SK-N-SH (cell line): ENCODE data around the gene ERAL1. TPM values are rescaled to one million over a fixed set of nuclear protein-coding genes. Genes with fewer than 3 reads are reported as not detected.

ENCODE experiments used
- CTCF ChIA-PET: fragments of 300-600, 350-600 bp; formaldehyde crosslinking; extraction: SDS; loops from one replicate; lab custom pipeline; 2021; lab: Yijun Ruan, JAX
- POLR2A ChIA-PET: fragments of 350-600 bp; sonication (Branson Sonifier 250); formaldehyde crosslinking; extraction: SDS; loops from one replicate; lab custom pipeline; 2020; ENCODE audit warnings: antibody characterized with exemption, inconsistent platforms; lab: Yijun Ruan, JAX
- DNase-seq: peaks from one replicate; pipeline ENCODE4 v3.0.0; 2012
- H2AFZ ChIP-seq: fragments of 200-600 bp; sonication (generic); 2 replicates; pipeline ENCODE4 v1.8.1; 2016; ENCODE audit warnings: antibody characterized with exemption, mild to moderate bottlenecking, low read depth
- H3F3A ChIP-seq: fragments of 200-600 bp; sonication (generic); replicated peaks from 2 replicates; pipeline ENCODE3; 2016; ENCODE audit warnings: antibody characterized with exemption, mild to moderate bottlenecking; ENCODE audit not compliant: insufficient read depth
- H3K27ac ChIP-seq, 2 experiments: fragments of 200-500 bp in 1 of 2; fragments of 200-600 bp in 1 of 2; sonication (Bioruptor generic) in 1 of 2; sonication (generic), shearing (Covaris generic) in 1 of 2; 2 replicates each; pipeline versions ENCODE4 v1.5.1 to v1.6.1; 2014 to 2016; ENCODE audit warnings: low read depth in 2 of 2, inconsistent platforms in 1 of 2, low read length in 1 of 2, mild to moderate bottlenecking in 1 of 2, mixed read lengths in 1 of 2
- H3K27me3 ChIP-seq: fragments of 200-600 bp; sonication (generic), shearing (Covaris generic); 2 replicates; pipeline ENCODE4 v1.6.1; 2016; ENCODE audit warnings: mixed run types; ENCODE audit not compliant: insufficient read depth
- H3K36me3 ChIP-seq, 2 experiments: fragments of 200-500 bp in 1 of 2; fragments of 200-600 bp in 1 of 2; sonication (Bioruptor generic) in 1 of 2; sonication (generic) in 1 of 2; replicated peaks in 1 of 2; 2 replicates each; pipeline versions ENCODE3 to v1.5.1; 2014 to 2016; ENCODE audit warnings: low read length in 1 of 2, mild to moderate bottlenecking in 1 of 2; ENCODE audit not compliant: insufficient read depth in 2 of 2, control insufficient read depth in 1 of 2
- H3K4me1 ChIP-seq, 2 experiments: fragments of 200-500 bp in 1 of 2; fragments of 200-600 bp in 1 of 2; sonication (Bioruptor generic) in 1 of 2; sonication (generic), shearing (Covaris generic) in 1 of 2; 2 replicates each; pipeline versions ENCODE4 v1.5.1 to v1.6.1; 2014 to 2016; ENCODE audit warnings: low read depth in 1 of 2, low read length in 1 of 2, mixed run types in 1 of 2; ENCODE audit not compliant: insufficient read depth in 2 of 2, control insufficient read depth in 1 of 2
- H3K4me2 ChIP-seq: fragments of 200-600 bp; sonication (generic), shearing (Covaris generic); 2 replicates; pipeline ENCODE4 v1.6.1; 2017; ENCODE audit warnings: mixed run types
- H3K4me3 ChIP-seq, 2 experiments: fragments of 200-500 bp in 1 of 2; fragments of 200-600 bp in 1 of 2; sonication (Bioruptor generic) in 1 of 2; sonication (generic), shearing (Covaris generic) in 1 of 2; 2 replicates each; pipeline versions ENCODE4 v1.5.1 to v1.8.1; 2014 to 2016; ENCODE audit warnings: low read depth in 2 of 2, inconsistent platforms in 1 of 2, low read length in 1 of 2, mild to moderate bottlenecking in 1 of 2, mixed read lengths in 1 of 2, moderate library complexity in 1 of 2
- H3K79me2 ChIP-seq: fragments of 200-600 bp; sonication (generic); 2 replicates; pipeline ENCODE4 v1.8.1; 2017; ENCODE audit warnings: mild to moderate bottlenecking; ENCODE audit not compliant: insufficient read depth
- H3K9ac ChIP-seq: fragments of 200-600 bp; sonication (generic); 2 replicates; pipeline ENCODE4 v1.6.1; 2017; ENCODE audit warnings: mixed run types
- H3K9me2 ChIP-seq: fragments of 200-600 bp; sonication (generic); 2 replicates; pipeline ENCODE4 v1.6.1; 2017; ENCODE audit warnings: mixed run types
- H3K9me3 ChIP-seq: fragments of 200-600 bp; sonication (generic); 2 replicates; pipeline ENCODE4 v1.6.1; 2017; ENCODE audit warnings: mixed run types, mild to moderate bottlenecking, moderate library complexity
- H4K20me1 ChIP-seq: fragments of 200-600 bp; sonication (generic); 2 replicates; pipeline ENCODE4 v1.6.1; 2017; ENCODE audit warnings: mild to moderate bottlenecking, mixed run types; ENCODE audit not compliant: insufficient read depth
- CHD2 ChIP-seq: fragments of 150-350 bp; IDR thresholded peaks from 2 replicates; pipeline ENCODE4 v1.6.1; 2018; ENCODE audit warnings: low read length; ENCODE audit not compliant: partially characterized antibody
- ELF1 ChIP-seq: IDR thresholded peaks from 2 replicates; pipeline ENCODE4 v1.4.0; 2012
- FOSL2 ChIP-seq: IDR thresholded peaks from 2 replicates; pipeline ENCODE4 v1.4.0; 2012; ENCODE audit warnings: low read depth, mild to moderate bottlenecking, moderate library complexity, borderline replicate concordance
- FOXJ3 ChIP-seq: sonication (generic); formaldehyde crosslinking; IDR thresholded peaks from 2 replicates; pipeline ENCODE4 v1.5.1; 2020; ENCODE audit warnings: mild to moderate bottlenecking, missing genetic modification reagents
- GATA2 ChIP-seq: sonication (generic); formaldehyde crosslinking; IDR thresholded peaks from 2 replicates; pipeline ENCODE4 v1.5.0; 2020; ENCODE audit warnings: mild to moderate bottlenecking, missing genetic modification reagents
- JUND ChIP-seq: IDR thresholded peaks from 2 replicates; pipeline ENCODE4 v1.4.0; 2012
- MXI1 ChIP-seq: IDR thresholded peaks from 2 replicates; pipeline ENCODE4 v1.6.1; 2012; ENCODE audit warnings: mild to moderate bottlenecking, low read depth, low read length, improper control_type of control experiment
- NFIC ChIP-seq: IDR thresholded peaks from 2 replicates; pipeline ENCODE4 v1.4.0; 2012; ENCODE audit warnings: borderline replicate concordance
- NRF1 ChIP-seq: IDR thresholded peaks from 2 replicates; pipeline ENCODE4 v1.6.1; 2012; ENCODE audit warnings: low read depth, mild to moderate bottlenecking, low read length
- RAD21 ChIP-seq: IDR thresholded peaks from 2 replicates; pipeline ENCODE4 v1.6.1; 2012; ENCODE audit warnings: mild to moderate bottlenecking, low read length
- RCOR1 ChIP-seq: fragments of 150-350 bp; IDR thresholded peaks from 2 replicates; pipeline ENCODE4 v1.6.1; 2017; ENCODE audit warnings: antibody characterized with exemption, low read length
- RFX5 ChIP-seq: IDR thresholded peaks from 2 replicates; pipeline ENCODE4 v1.6.1; 2012; ENCODE audit warnings: mild to moderate bottlenecking, improper control_type of control experiment, low read length
- TCF12 ChIP-seq: IDR thresholded peaks from 2 replicates; pipeline ENCODE4 v1.4.0; 2012
- WGBS: methylation state at CpG from one replicate; pipeline ENCODE4 v1.1.6; 2017; ENCODE audit warnings: low lambda C conversion rate; 5-methylcytosine and 5-hydroxymethylcytosine counted together
- polyA plus RNA-seq, 3 experiments: library from polyadenylated mRNA; depleted of rRNA; stranded (reverse); fragments of >200 nt; gene quantifications; 2 replicates each; pipeline ENCODE4 v1.2.3, GENCODE V29; 2012
- TF ChIP-seq, protein P1 (sequence below): IDR thresholded peaks from 2 replicates; pipeline ENCODE4 v1.6.1; 2012; ENCODE audit warnings: mild to moderate bottlenecking, low read depth, low read length, moderate library complexity

Gene ERAL1
- polyA plus RNA-seq, 1 of the 3 experiments (the other 2 are of a cell fraction): 57.3 TPM

DNA sequence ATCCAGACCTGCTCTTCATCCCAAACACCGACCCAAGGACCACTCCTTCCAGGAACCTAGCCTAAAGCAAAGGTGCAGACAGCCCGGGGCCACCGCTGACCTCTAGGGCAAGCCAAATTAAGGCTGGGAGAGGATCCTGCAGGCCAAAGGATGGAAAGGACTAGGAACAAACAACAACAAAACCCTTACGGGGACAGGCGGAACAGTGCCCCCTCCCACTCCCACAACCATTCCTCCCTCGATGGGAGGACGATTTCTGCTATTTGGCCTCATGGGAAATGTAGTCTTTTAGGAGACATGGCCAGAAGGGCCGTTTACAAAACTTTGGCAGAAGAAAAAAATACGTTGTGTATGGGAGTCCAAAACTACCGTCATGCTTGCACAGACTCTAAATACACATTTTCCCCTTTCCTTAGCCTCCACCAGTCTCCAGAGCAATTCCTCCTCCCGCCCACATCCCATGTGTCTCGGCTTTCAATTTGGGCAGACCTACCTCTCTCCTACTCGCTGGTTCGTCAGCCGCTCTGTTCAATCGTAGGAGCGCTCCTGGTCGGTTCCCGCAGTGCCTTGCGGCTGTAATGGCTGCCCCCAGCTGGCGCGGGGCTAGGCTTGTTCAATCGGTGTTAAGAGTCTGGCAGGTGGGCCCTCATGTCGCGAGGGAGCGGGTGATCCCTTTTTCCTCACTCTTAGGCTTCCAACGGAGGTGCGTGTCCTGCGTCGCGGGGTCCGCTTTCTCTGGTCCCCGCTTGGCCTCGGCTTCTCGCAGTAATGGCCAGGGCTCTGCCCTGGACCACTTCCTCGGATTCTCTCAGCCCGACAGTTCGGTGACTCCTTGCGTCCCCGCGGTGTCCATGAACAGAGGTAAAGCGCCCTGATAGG, at the start of gene ERAL1 (continued):
- TF ChIP-seq, protein P1, sequence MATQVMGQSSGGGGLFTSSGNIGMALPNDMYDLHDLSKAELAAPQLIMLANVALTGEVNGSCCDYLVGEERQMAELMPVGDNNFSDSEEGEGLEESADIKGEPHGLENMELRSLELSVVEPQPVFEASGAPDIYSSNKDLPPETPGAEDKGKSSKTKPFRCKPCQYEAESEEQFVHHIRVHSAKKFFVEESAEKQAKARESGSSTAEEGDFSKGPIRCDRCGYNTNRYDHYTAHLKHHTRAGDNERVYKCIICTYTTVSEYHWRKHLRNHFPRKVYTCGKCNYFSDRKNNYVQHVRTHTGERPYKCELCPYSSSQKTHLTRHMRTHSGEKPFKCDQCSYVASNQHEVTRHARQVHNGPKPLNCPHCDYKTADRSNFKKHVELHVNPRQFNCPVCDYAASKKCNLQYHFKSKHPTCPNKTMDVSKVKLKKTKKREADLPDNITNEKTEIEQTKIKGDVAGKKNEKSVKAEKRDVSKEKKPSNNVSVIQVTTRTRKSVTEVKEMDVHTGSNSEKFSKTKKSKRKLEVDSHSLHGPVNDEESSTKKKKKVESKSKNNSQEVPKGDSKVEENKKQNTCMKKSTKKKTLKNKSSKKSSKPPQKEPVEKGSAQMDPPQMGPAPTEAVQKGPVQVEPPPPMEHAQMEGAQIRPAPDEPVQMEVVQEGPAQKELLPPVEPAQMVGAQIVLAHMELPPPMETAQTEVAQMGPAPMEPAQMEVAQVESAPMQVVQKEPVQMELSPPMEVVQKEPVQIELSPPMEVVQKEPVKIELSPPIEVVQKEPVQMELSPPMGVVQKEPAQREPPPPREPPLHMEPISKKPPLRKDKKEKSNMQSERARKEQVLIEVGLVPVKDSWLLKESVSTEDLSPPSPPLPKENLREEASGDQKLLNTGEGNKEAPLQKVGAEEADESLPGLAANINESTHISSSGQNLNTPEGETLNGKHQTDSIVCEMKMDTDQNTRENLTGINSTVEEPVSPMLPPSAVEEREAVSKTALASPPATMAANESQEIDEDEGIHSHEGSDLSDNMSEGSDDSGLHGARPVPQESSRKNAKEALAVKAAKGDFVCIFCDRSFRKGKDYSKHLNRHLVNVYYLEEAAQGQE: 0 out of 2 replicates have a peak, but pooled peaks have one; percentile 12
- TF ChIP-seq CHD2: no peak
- TF ChIP-seq NRF1: no peak
- TF ChIP-seq FOXJ3 (CRISPR knock-in tag): no peak
- TF ChIP-seq RAD21: no peak
- no peak for TF ChIP-seq RCOR1
- TF ChIP-seq ELF1: peak; percentile 43; the same call in 1 of the 2 replicates
- TF ChIP-seq MXI1: peak; percentile 85
- TF ChIP-seq RFX5: no peak
- TF ChIP-seq GATA2 (CRISPR knock-in tag): no peak
- TF ChIP-seq, all 33 proteins: peak for 9

DNA sequence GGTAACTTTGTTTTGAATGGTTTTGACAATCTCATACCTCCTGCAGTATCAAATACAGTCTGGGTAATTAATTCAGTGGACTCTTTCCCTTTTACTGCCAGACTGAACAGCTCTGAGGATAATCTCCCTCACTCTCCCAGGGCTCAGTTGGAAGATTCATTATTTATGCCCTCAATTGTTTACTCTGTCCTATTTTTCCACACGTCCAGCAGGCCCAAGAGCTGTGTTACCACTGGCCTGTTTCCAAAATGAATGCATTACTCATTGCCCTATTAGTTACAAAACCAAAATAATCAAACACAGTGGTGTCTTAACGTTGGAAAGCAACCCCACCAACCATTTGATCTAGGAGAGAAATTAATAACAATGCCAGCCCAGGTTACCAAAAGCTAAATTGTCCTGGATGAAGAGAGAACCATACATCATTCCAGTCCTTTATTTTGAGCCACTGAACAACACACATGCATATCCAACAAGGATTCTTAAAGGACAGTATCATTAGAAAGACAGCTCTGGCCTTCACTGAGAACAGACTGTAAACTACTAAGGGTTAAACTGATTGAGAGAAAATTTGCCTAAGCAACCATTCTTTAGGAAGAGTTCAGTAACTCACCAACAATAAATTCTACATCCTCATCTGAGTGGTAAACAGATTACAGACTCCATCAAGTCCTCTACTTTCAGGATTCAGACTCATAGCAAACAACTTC, 46.7 kb upstream of the ERAL1 start:
- H3K4me2 ChIP-seq: peak overlapping the region; percentile 49
- H3K9me2 ChIP-seq: no peaks in the 10 kb centered on the region
- peaks cover 78% of the 10 kb centered on the region for H3K79me2 ChIP-seq
- peak overlapping the region; percentile 55; the same call in 1 of the 2 replicates for H3K9ac ChIP-seq
- H3K36me3 ChIP-seq: peaks cover 4 to 12% of the 10 kb centered on the region in 2 experiments
- ChIA-PET POLR2A (no interaction called here), CTCF (interaction anchor here (0.6 to 2.2 kb wide), 4 partner anchors 45 to 94 kb away, joined by 3 to 12 read pairs (median 4); no protein-coding TSS in a partner anchor)
- no peak overlapping the region for H2AFZ ChIP-seq
- H3K4me1 ChIP-seq: peaks cover 3 to 39% of the 10 kb centered on the region in 2 experiments
- H3K4me3 ChIP-seq: peak overlapping the region in 1 of 2 experiments; percentile 18; a peak in 2 of 4 replicates
- no peaks in the 10 kb centered on the region for H3K9me3 ChIP-seq
- DNase-seq: no peak
- 0% methylated on average over 2 of the region's 2 CpGs for WGBS
- H3K27ac ChIP-seq: peak overlapping the region; percentile 53 to 96
- H3K27me3 ChIP-seq: no peaks in the 10 kb centered on the region
- peaks cover 41% of the 10 kb centered on the region for H3F3A ChIP-seq
- no peak for TF ChIP-seq RFX5
- TF ChIP-seq NFIC: peak; percentile 62
- peak; percentile 53; the same call in 1 of the 2 replicates for TF ChIP-seq TCF12
- TF ChIP-seq JUND: 0 out of 2 replicates have a peak, but pooled peaks have one; percentile 12
- TF ChIP-seq FOSL2: peak; percentile 33; the same call in 1 of the 2 replicates
- no peak for TF ChIP-seq NRF1
- H4K20me1 ChIP-seq: peaks cover 18% of the 10 kb centered on the region
